GM23338 (cell line): ENCODE results near the gene FBXW4. TPM values are rescaled to one million over a fixed set of nuclear protein-coding genes. Genes with fewer than 3 reads are reported as not detected.

Experiments
- ATAC-seq: fragments of 200-7000 bp; cut with Tn5 transposase; 3 replicates; pipeline ENCODE4 v1.9.1; 2020
- DNase-seq: peaks from one replicate; pipeline ENCODE4 v3.0.0-alpha.2; 2015; ENCODE audit warnings: low spot score
- H2AFZ ChIP-seq: fragments of 200-600 bp; sonication (generic); 2 replicates; pipeline ENCODE4 v1.8.0; 2016; ENCODE audit warnings: antibody characterized with exemption, mild to moderate bottlenecking, moderate library complexity
- H3F3A ChIP-seq: fragments of 200-600 bp; sonication (generic); replicated peaks from 2 replicates; pipeline ENCODE4 v1.8.0; 2017; ENCODE audit warnings: antibody characterized with exemption, mixed run types, low read depth
- H3K27ac ChIP-seq: fragments of 200-600 bp; sonication (generic); 2 replicates; pipeline ENCODE4 v1.6.1; 2016; ENCODE audit warnings: low read depth
- H3K27me3 ChIP-seq: fragments of 200-600 bp; sonication (generic); 2 replicates; pipeline ENCODE4 v1.8.0; 2016; ENCODE audit warnings: mild to moderate bottlenecking, mixed run types, moderate library complexity; ENCODE audit not compliant: insufficient read depth
- H3K36me3 ChIP-seq: fragments of 200-600 bp; sonication (generic); 2 replicates; pipeline ENCODE4 v1.8.0; 2016; ENCODE audit warnings: mild to moderate bottlenecking; ENCODE audit not compliant: insufficient read depth
- H3K4me1 ChIP-seq: fragments of 200-600 bp; sonication (generic); 2 replicates; pipeline ENCODE4 v1.8.0; 2016; ENCODE audit warnings: mild to moderate bottlenecking, moderate library complexity; ENCODE audit not compliant: insufficient read depth
- H3K4me2 ChIP-seq: fragments of 200-600 bp; sonication (generic); 2 replicates; pipeline ENCODE4 v1.7.1; 2017; ENCODE audit warnings: mixed run types
- H3K4me3 ChIP-seq: fragments of 200-600 bp; sonication (generic); 2 replicates; pipeline ENCODE4 v1.6.1; 2016; ENCODE audit warnings: mixed run types
- H3K79me2 ChIP-seq: fragments of 200-600 bp; sonication (generic); replicated peaks from 2 replicates; pipeline ENCODE4 v1.8.0; 2017; ENCODE audit warnings: mild to moderate bottlenecking; ENCODE audit not compliant: insufficient read depth
- H3K9me2 ChIP-seq: fragments of 200-600 bp; sonication (generic); 2 replicates; pipeline ENCODE4 v1.8.0; 2017; ENCODE audit not compliant: insufficient read depth
- H4K20me1 ChIP-seq: fragments of 200-600 bp; sonication (generic); replicated peaks from 2 replicates; pipeline ENCODE4 v1.8.0; 2017; ENCODE audit warnings: mild to moderate bottlenecking; ENCODE audit not compliant: insufficient read depth
- H3K27ac Mint-ChIP-seq: 2 replicates; pipeline ENCODE4 v1.8.0; 2020; ENCODE audit warnings: inconsistent platforms, mild to moderate bottlenecking, moderate library complexity, mixed read lengths
- H3K27me3 Mint-ChIP-seq: 3 replicates; pipeline ENCODE4 v1.8.0; 2022; ENCODE audit warnings: low read depth, mild to moderate bottlenecking, moderate library complexity, mixed read lengths, inconsistent platforms; ENCODE audit not compliant: insufficient read depth, poor library complexity
- H3K36me3 Mint-ChIP-seq: 3 replicates; pipeline ENCODE4 v1.8.0; 2021; ENCODE audit warnings: low read depth, mild to moderate bottlenecking, inconsistent platforms, moderate library complexity, mixed read lengths
- H3K4me1 Mint-ChIP-seq: 3 replicates; pipeline ENCODE4 v1.8.0; 2020; ENCODE audit warnings: mild to moderate bottlenecking, inconsistent platforms, mixed read lengths
- H3K4me3 Mint-ChIP-seq: 3 replicates; pipeline ENCODE4 v1.8.0; 2021; ENCODE audit warnings: moderate library complexity, mild to moderate bottlenecking, inconsistent platforms, mixed read lengths
- H3K9me3 Mint-ChIP-seq: 3 replicates; pipeline ENCODE4 v1.8.0; 2020; ENCODE audit warnings: moderate library complexity, mild to moderate bottlenecking, inconsistent platforms, mixed read lengths
- CREB1 ChIP-seq: fragments of 250-450 bp; sonication (Bioruptor Pico); IDR thresholded peaks from 2 replicates; pipeline ENCODE4 v1.5.0; 2020; ENCODE audit warnings: low read depth, mild to moderate bottlenecking, moderate library complexity
- CTCF ChIP-seq, 2 experiments: fragments of 200-600 bp in 1 of 2; sonication (generic) in 1 of 2; conservative IDR thresholded peaks; 2 replicates each; pipeline versions ENCODE4 v1.5.1 to v1.6.1; 2016 to 2017; ENCODE audit warnings: antibody characterized with exemption in 2 of 2, low read depth in 2 of 2, mild to moderate bottlenecking in 2 of 2, moderate library complexity in 1 of 2
- ETS1 ChIP-seq: IDR thresholded peaks from 2 replicates; pipeline ENCODE4 v1.6.1; 2016; ENCODE audit warnings: antibody characterized with exemption
- EZH2 ChIP-seq: fragments of 200-600 bp; sonication (generic); IDR thresholded peaks from one replicate; pipeline ENCODE4 v1.8.0; 2017; ENCODE audit warnings: antibody characterized with exemption, mild to moderate bottlenecking, low read depth; ENCODE audit not compliant: unreplicated experiment
- EZH2phosphoT487 ChIP-seq: fragments of 200-600 bp; sonication (generic); IDR thresholded peaks from one replicate; pipeline ENCODE4 v1.8.1; 2018; ENCODE audit warnings: antibody characterized with exemption; ENCODE audit not compliant: unreplicated experiment
- JUNB ChIP-seq: IDR thresholded peaks from one replicate; pipeline ENCODE4 v1.6.1; 2016; ENCODE audit warnings: antibody characterized with exemption; ENCODE audit not compliant: unreplicated experiment
- NANOG ChIP-seq: IDR thresholded peaks from 2 replicates; pipeline ENCODE4 v1.6.1; 2016; ENCODE audit warnings: antibody characterized with exemption, borderline replicate concordance
- POLR2AphosphoS5 ChIP-seq: IDR thresholded peaks from 2 replicates; pipeline ENCODE4 v1.6.1; 2016; ENCODE audit warnings: antibody characterized with exemption, low read depth
- REST ChIP-seq: IDR thresholded peaks from one replicate; pipeline ENCODE4 v1.6.1; 2018; ENCODE audit warnings: antibody characterized with exemption; ENCODE audit not compliant: unreplicated experiment
- STAT1 ChIP-seq: IDR thresholded peaks from one replicate; pipeline ENCODE4 v1.6.1; 2016; ENCODE audit warnings: antibody characterized with exemption; ENCODE audit not compliant: unreplicated experiment
- ZNF114 ChIP-seq: fragments of 250-450 bp; sonication (Bioruptor Pico); IDR thresholded peaks from 2 replicates; pipeline ENCODE4 v1.5.0; 2020; ENCODE audit warnings: mild to moderate bottlenecking, moderate library complexity
- ZNF331 ChIP-seq: fragments of 250-450 bp; sonication (Bioruptor Pico); IDR thresholded peaks from 2 replicates; pipeline ENCODE4 v1.5.0; 2020; ENCODE audit warnings: low read depth, mild to moderate bottlenecking, moderate library complexity
- polyA plus RNA-seq: library from polyadenylated mRNA; unstranded; fragments of >200 nt; fragmentation: Nextera tagmentation; extraction: Ambion mirVana; gene quantifications from 2 replicates; pipeline ENCODE4 v1.2.1, GENCODE V29; 2016
- total RNA-seq: library from RNA; depleted of rRNA; stranded (reverse); fragments of >200 nt; shearing (Covaris generic); gene quantifications from 2 replicates; pipeline ENCODE4 v1.2.3, GENCODE V29; 2014

FBXW4 gene
- total and polyA plus RNA-seq, 2 experiments from 2014 or later, result 8.0 to 18.6 TPM

GRCh38 chr10:101565370-101565900 lies 129.5 kb downstream of the FBXW4 start (continued):
- TF ChIP-seq POLR2AphosphoS5 (no peak), STAT1 (no peak)

- Histone ChIP-seq H3K4me3 (no peak overlapping the region), H3K27ac (no peak overlapping the region), H3K36me3 (no peaks in the 10 kb centered on the region; the same call in 1 of the 2 replicates), H3F3A (peaks cover 6% of the 10 kb centered on the region; the same call in 1 of the 2 replicates), H3K4me2 (no peak overlapping the region), H3K9me2 (no peaks in the 10 kb centered on the region), H3K4me1 (peaks cover 11% of the 10 kb centered on the region; the same call in 1 of the 2 replicates), H2AFZ (no peak overlapping the region), H4K20me1 (no peaks in the 10 kb centered on the region), H3K27me3 (peaks cover 41% of the 10 kb centered on the region), H3K79me2 (no peaks in the 10 kb centered on the region)
- peaks cover 37% of the 10 kb centered on the region for H3K27me3 Mint-ChIP-seq
- H3K9me3 Mint-ChIP-seq, result no peaks in the 10 kb centered on the region; the same call in 2 of the 3 replicates
- no peak overlapping the region for H3K4me3 Mint-ChIP-seq
- DNase-seq (no peak), ATAC-seq (no peak)
- no peak overlapping the region for H3K27ac Mint-ChIP-seq
- no peaks in the 10 kb centered on the region; the same call in 2 of the 3 replicates for H3K36me3 Mint-ChIP-seq
- H3K4me1 Mint-ChIP-seq, result peaks cover 12% of the 10 kb centered on the region
- TF ChIP-seq ZNF331 (CRISPR knock-in tag) (no peak), EZH2 (no peak), CREB1 (no peak), NANOG (no peak), REST (no peak), ETS1 (no peak), EZH2phosphoT487 (no peak), ZNF114 (no peak), STAT1 (no peak), POLR2AphosphoS5 (no peak), JUNB (no peak), CTCF (conservative IDR thresholded peaks at IDR 0.05; ENCODE audit: low read depth in 2 of 2) (no peak)
These were observed 130.4 kb downstream of the FBXW4 start for GRCh38 chr10:101564490-101564991.
